Amniotic stem cell (primary cell): ENCODE results near the gene COBL.

Experiments
- DNase-seq: peaks from one replicate; lab custom pipeline; 2025; lab: John Stamatoyannopoulos, UW

The COBL gene

GRCh38 chr7:51073171-51073570 lies 243.4 kb downstream of the COBL start:
- DNase-seq, result no peak

GRCh38 chr7:51072281-51072680 lies 244.3 kb downstream of the COBL start:
- DNase-seq, result no peak

DNA sequence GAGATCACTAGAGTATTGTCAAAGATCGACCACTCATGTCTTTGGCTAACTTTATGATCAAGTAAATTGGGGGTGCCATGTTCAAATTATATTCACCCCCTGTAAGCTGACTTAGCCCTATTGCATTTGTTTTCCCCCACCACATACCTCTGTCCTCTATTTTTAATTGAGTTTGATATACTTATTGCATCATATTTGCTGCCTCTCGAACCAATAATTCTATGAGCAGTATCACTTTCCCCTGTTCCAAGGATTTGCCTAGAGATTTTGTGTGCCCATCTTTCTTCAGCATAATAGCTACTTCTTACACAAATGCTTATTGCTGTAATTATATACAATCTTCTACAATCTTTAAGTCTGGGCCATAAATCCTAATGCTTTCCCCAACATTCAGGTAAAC lies 245.2 kb downstream of the COBL start:
- DNase-seq, result no peak

DNA sequence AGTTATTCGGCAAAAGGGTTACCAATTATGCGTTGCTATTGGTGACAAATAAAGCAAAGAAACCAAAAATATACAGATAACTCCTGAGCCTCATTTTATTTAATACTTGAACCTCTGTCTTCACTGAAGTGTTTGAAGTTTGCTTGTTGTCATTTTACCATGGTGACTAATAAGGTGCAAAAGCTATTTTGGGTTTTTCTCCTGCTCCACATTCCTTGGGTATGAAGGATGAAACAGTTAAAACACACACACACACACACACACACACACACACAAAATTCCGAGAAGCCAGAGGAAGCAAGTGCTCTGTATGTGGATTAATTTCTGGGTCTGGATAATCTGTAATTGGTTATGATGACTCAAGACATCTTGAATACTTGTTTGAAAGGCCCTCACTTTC lies 246.5 kb downstream of the COBL start:
- no peak for DNase-seq

- no peak for DNase-seq
These were observed 247.1 kb downstream of the COBL start for GRCh38 chr7:51069411-51070083.

GRCh38 chr7:51068401-51068800 lies 248.2 kb downstream of the COBL start:
- no peak for DNase-seq

- DNase-seq, result no peak
These were observed 248.9 kb downstream of the COBL start for GRCh38 chr7:51067757-51068156.

DNA sequence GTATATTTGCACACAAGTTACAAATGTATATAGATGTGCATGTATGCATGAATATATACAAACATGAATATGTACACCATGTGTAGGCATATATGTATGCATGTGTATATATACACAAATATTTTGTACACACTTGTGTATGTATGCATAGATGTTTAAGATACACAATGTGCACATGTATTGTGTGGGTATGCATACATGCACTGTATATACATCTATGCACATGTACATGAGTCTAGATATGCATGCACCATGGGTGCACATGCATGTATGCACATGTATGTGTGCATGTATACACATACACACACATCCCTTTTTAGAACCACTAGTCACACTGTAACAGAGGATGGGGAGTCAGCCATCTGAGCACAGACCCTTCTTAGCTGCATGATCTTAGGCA lies 249.4 kb downstream of the COBL start:
- DNase-seq, result no peak

GRCh38 chr7:51066405-51066882 lies 250.2 kb downstream of the COBL start:
- no peak for DNase-seq

GRCh38 chr7:51065766-51066165 lies 250.8 kb downstream of the COBL start:
- DNase-seq, result no peak

DNA sequence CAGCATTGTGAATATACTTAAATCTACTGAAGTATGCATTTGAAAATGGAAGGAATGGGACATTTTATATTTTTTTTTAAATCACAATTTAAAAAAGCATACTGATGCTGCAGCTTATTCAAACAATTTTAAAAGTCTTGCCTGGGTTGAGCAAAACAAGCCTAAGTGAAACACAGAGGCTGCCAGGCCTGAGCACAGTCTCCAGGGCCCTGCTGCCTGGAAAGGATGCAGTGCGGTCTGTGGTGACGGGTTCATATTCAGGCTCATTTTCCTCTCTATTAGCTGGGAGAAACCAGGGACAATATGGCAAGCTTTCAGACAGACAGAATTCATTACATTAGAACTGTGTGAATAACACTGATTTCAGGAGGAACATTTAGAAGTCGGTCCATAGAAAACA lies 251.9 kb downstream of the COBL start:
- DNase-seq, result no peak

DNA sequence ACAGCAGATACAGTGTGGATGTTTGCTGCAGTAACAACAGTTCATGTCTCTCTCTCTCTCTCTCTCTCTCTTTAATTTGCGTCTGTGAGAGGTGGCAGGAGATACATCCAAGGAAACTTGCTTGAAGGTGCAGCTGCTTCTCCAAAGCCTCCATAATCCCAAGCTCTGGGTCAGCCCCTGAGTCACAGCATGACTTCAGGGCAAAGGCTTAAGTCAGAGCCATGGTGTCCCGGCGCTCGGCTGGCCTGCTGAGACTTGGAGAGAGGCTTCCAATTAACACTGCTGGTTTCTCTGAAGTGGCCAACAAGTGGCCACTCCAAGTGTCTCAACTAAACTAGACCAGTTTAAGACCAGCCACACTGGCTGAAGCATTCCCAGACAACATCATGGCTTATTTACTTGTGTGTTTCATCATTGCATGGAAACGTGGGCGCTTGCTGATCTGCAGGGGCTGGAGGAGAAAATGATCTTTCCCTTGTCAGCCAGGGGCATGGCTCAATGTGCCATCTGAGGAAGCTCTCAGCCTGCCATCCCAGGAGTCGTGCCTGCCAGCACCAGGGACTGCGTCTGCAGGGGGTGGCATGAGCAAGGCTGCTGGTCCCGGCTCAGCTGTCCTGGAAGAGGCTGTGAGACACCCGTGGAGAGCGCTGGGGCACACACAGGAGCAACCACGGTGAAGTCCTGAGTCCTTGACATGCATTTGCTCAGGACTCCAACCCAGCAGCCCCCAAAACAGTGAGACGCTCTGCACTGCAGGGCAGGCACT lies 254.2 kb downstream of the COBL start:
- no peak for DNase-seq

DNA sequence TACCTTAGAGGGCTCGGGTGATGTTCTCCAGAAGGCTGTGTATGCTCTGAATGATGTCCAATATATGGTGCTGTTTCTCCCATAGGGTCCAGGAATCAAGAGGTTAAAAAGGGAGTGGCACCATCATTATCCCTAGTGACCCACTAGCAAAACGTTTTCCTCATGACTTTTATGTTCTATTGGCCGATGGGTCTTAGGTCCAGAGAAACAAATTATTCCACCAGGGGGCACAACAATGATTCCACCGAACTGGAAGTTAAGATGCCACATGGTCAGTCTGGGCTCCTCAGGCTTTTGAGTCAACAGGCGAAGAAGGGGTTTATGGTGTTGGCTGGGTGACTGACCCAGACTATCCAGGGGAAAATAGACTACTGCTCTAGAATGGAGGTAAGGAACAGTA lies 256.1 kb downstream of the COBL start:
- no peak for DNase-seq

DNA sequence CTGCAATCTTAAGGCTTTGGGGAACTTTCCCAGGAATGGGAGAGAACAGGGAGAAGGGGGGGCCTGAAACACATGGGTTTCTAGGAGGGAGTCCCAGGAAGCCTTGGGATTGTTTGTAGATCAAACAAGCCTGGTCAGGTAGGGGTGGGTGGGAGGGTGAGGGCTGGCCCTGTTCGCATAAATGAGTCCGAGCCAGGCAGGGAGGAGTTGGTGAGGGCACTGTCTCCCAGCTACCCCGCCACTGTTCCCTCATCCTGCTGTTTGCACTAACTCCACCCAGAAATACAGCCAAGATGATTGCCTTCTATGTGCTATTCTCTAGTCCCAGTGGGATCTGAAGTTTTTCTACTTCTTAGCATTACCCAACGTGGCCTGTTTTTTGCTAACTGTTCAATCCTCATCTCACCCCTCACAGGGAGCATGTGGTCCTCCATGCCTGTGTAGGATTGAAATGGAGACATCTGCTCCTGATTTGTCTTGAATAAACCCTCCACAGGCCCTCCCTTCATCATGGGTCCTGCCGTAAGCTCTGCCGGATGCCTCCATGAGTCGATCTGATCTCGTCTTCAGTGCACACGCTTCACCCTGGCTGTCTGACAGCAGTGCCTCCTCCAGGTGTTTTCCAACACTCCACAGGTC lies 257.0 kb downstream of the COBL start:
- no peak for DNase-seq

DNA sequence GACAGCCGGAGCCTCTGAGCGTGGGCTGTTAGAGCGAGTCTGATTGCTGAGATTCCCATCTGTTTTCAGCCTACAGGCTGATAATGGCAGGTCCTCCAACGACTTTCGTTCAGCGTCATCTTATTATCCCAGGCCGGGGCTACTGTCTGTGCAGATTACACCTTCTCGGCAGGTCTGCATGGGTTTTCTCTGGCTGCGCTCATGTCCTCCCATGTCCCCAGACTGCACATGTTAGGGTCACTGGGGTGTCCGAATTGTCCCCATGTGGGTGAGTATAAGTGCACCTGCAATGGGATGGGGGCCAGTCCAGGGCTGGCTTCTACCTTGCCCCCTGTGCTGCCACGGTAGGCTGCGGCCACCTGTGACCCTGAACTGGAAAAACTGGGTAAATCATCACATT lies 257.8 kb downstream of the COBL start:
- DNase-seq, result no peak

DNA sequence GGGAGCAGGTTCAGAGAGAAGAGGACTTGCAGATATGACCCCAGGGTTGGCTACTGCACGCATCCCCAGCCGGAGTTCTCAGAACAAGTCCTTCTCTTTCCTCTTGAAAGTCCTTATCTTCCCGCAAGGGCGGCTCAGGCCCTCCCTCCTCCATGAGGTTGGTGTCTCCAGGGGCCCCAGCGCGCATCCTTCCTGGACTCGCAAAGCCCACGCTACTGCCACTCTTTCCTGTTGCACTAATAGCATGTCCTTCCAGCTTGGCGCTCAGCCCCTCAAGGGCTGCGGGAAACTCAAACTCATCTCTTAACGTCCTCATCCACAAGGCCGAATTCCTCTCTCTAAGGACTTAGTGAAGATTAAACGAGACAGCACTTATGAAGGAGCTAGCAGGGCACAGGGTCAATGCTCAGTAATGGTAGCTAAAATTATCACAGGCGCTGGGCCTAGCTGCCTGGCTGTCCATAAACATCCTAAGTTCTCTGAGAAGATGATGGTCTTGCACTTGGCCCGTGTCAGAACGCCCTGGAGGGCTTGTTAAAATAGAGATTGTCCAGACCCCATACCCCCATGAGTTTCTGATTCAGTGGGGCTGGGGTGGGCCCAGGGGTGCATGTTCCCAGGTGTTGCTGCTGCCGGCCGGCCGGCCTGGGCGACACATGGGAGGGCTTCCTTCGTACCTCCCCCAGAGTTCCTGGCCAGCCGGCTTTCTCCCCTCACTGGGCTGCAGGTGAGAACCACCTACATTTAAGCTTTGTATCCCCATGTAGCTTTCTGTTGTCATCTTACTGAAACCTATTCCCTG lies 261.4 kb downstream of the COBL start:
- no peak for DNase-seq

DNA sequence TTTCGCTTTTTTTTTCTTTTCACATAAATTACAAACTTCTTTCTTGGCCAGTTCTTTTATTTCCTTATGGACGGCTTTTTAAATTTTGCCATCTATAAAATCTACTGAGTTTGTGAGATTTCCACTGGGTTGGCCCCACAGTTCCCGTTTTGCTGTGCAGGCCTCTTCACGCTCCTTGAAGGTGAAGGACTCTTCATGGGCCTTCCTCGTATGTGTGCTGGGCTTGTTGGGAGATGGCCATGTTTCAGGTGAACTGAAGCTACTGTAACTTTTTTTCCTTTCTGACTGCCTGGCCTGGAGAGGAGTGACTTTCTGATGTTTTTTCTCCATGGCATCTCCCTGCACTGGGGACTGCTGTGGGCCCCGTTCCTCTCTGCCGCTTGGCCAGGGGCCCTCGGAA lies 262.4 kb downstream of the COBL start:
- DNase-seq, result no peak

- no peak for DNase-seq
These were observed 263.3 kb downstream of the COBL start for GRCh38 chr7:51053160-51053925.

GRCh38 chr7:51046482-51046881 lies 270.1 kb downstream of the COBL start:
- DNase-seq, result no peak

DNA sequence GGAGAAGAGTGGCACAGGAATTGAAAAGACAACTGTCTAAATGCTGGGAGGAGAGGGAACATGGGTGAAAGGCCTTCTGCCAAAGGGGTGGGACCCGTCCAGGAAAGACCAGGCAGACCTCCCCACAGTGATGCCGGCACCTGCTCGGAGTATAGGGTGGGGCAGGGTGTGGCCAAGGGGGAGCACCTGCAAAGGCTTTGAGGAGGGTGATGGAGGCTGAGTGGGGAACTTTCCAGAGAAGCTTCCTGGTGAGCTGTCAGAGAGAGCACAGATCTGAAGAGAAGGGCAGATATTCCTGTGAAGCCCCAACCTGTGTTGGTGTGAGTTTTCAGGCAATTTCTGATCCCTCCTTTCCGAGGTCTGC lies 270.5 kb downstream of the COBL start:
- no peak for DNase-seq

GRCh38 chr7:51045319-51046102 lies 271.1 kb downstream of the COBL start:
- DNase-seq, result peak; percentile 24
